ENCODE measurements around the gene SMTNL1. TPM values are rescaled to one million over a fixed set of nuclear protein-coding genes. Genes with fewer than 3 reads are reported as not detected.

Gene SMTNL1
- polyA plus RNA-seq, 4 donors, result 0.21 to 0.63 (median 0.38) TPM

GRCh38 chr11:57542582-57542981, 5.2 kb downstream of the SMTNL1 start:
- no peak for DNase-seq (ENCODE audit: low read depth in 4 of 4, low spot score in 3 of 4)

GRCh38 chr11:57543593-57543992, 6.2 kb downstream of the SMTNL1 start:
- DNase-seq (ENCODE audit: low read depth in 4 of 4, low spot score in 3 of 4), result no peak

- no peak for DNase-seq (ENCODE audit: low read depth in 4 of 4, low spot score in 3 of 4)
These were observed 7.2 kb downstream of the SMTNL1 start for GRCh38 chr11:57544566-57544965.

DNA sequence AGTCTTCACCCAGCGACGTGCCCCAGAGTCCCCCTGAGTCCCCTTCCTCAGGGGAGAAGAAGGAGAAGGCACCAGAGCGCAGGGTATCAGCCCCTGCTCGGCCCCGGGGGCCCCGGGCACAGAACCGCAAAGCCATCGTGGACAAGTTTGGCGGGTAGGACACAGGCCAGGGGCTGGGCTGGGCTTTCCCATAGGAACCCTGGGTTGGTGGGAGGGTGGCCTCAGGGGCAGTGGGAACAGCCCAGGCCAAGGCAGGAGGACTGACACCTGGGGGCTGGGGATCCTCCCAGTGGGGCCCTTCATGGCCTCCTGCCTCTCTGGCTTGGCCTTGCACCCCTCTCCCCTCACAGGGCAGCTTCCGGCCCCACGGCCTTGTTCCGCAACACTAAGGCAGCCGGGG, 8.5 kb downstream of the SMTNL1 start:
- DNase-seq (ENCODE audit: low read depth in 4 of 4, low spot score in 3 of 4), result no peak

- DNase-seq (ENCODE audit: low read depth in 4 of 4, low spot score in 3 of 4), result no peak
These were observed 9.1 kb downstream of the SMTNL1 start for GRCh38 chr11:57546451-57546850.

GRCh38 chr11:57546869-57547475, 9.6 kb downstream of the SMTNL1 start:
- DNase-seq (ENCODE audit: low read depth in 4 of 4, low spot score in 3 of 4), result no peak

DNA sequence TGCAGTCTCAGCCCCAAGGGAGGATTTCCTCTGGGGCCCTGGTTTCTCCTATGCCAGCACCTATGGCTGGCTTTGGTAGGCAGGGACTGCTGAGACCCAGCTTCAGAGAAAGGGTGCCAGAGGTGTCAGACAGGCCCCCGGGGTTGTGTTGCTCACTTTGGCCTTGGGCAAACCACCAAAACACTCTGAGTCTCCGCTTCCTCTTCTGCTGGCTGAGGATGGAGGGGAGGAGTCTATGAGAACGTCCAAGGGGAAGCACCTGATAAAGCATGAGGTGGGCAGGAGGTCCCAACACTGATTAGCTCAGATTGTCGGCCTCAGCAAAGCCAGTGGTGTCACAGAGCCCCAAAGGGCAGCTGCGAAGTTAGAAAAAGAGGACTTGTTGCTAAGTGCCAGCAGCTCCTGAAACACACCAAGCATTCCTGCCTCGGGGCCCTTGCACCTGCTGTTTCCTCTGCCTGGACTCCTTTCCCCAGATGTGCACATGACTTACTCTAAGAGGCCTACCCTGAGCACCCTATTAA, 10.5 kb downstream of the SMTNL1 start:
- no peak for DNase-seq (ENCODE audit: low read depth in 4 of 4, low spot score in 3 of 4)

DNA sequence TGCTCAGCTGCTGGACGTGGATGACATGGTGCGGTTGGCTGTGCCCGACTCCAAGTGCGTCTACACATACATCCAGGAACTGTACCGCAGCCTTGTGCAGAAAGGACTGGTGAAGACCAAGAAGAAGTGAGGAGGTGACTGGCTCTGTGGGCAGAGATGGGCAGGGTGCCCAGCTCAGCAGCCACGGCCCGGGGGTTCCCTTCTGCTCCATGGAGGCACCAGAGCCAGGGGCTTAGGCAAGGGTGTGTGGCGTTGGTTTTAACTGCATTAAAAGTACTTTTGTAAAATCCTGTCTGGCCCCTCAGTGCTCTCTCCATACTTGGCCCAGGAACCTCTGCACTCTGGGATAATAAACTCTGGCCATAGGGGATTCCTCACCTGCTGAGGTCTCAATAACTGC, 12.6 kb downstream of the SMTNL1 start:
- no peak for DNase-seq (ENCODE audit: low read depth in 4 of 4, low spot score in 3 of 4)

DNA sequence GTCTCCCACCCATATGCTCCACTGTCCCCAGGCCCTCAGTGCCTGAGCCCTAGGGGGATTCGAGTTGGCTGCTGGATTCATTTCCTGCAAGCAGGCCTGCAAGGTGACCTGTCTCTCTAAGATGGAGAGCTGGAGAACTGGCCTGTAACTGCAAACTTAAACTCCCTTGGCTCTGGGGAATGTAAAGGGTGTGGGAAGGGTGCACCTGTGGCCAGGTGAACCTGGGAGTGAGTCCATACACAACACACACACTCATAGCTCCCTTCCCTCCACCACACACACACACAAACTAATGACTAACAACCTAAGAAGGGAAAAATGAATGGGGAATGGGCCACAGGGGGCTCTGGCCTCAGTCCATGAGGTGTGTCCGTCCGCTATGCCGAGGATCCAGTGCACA, 14.5 kb downstream of the SMTNL1 start:
- no peak for DNase-seq (ENCODE audit: low read depth in 4 of 4, low spot score in 3 of 4)

GRCh38 chr11:57552479-57552878, 15.1 kb downstream of the SMTNL1 start:
- no peak for DNase-seq (ENCODE audit: low read depth in 4 of 4, low spot score in 3 of 4)

DNA sequence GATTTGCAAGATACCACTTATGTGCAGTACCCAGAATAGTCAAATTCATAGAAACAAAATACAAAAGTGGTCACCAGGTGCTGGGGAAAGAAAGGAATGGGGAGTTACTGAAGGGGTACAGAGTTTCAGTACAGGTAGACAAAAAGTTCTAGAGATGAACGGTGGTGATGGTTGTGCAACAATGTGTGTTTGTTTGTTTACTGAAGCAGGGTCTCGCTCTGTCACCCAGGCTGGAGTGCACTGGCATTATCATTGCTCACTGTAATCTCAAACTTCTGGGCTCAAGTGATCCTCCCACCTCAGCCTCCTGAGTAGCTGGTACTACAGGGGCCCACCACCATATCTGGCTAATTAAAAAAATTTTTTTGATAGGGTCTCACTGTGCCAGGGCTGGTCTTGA, 18.0 kb downstream of the SMTNL1 start:
- no peak for DNase-seq (ENCODE audit: low read depth in 4 of 4, low spot score in 3 of 4)

DNA sequence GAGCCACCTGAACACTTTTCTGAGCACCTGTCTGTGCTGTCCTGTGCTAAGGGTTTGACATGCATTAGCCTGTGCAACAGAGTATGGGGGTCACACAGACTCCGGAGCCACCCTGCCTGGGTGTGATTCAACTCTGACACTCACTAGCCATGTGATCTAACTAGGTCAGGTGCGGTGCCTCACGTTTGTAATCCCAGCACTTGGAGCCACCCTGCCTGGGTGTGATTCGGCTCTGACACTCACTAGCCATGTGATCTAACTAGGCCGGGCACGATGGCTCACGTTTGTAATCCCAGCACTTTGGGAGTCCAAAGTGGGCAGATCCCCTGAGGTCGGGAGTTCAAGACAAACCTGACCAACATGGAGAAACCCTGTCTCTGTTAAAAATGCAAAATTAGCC, 18.6 kb downstream of the SMTNL1 start:
- no peak for DNase-seq (ENCODE audit: low read depth in 4 of 4, low spot score in 3 of 4)

- DNase-seq (ENCODE audit: low read depth in 4 of 4, low spot score in 3 of 4), result no peak
These were observed 22.8 kb downstream of the SMTNL1 start for GRCh38 chr11:57560146-57560545.

- no peak for DNase-seq (ENCODE audit: low read depth in 4 of 4, low spot score in 3 of 4)
These were observed 25.2 kb downstream of the SMTNL1 start for GRCh38 chr11:57562596-57562995.

GRCh38 chr11:57566005-57566904, 28.9 kb downstream of the SMTNL1 start:
- DNase-seq (ENCODE audit: low read depth in 4 of 4, low spot score in 3 of 4), result peak in 1 of 4 donors; percentile 12

DNA sequence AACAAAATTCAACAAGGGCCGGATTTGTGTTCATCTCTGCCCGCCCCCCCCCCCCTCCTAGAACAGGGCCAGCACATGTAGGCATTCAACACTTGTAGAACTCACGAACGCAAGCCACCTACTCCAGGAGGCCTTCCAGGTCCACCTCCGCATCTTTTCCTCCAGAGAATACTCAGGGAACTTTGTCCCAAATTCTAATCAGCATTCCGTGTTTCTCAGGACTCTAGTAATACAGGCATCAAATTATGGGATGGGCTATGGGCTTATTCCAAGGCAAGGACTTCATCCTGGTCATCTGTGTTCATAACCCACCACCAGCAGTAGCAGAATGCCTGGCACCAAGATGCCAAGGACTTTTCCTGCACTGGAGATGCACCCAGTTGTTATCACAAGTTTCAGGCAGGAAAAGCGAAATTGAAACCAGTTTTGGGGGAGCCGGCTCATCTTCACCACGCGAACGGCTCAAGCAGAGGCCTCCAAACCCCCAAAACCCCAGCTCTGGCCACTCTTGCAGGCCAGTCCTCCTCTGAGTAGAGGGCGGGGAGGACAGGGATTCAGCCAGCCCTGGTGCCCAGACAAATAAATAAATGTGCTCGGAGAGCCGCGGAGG, 29.6 kb downstream of the SMTNL1 start:
- DNase-seq (ENCODE audit: low read depth in 4 of 4, low spot score in 3 of 4), result peak in 1 of 4 donors; percentile 16

- DNase-seq (ENCODE audit: low read depth in 4 of 4, low spot score in 3 of 4), result peak in 3 of 4 donors; percentile 25 to 66 (median 50)
These were observed 30.3 kb downstream of the SMTNL1 start, which contains the start of gene UBE2L6 for GRCh38 chr11:57567515-57568329. UBE2L6 (minus strand) TSS chr11:57567672; CDS start chr11:57567611, 61 bp downstream.

DNA sequence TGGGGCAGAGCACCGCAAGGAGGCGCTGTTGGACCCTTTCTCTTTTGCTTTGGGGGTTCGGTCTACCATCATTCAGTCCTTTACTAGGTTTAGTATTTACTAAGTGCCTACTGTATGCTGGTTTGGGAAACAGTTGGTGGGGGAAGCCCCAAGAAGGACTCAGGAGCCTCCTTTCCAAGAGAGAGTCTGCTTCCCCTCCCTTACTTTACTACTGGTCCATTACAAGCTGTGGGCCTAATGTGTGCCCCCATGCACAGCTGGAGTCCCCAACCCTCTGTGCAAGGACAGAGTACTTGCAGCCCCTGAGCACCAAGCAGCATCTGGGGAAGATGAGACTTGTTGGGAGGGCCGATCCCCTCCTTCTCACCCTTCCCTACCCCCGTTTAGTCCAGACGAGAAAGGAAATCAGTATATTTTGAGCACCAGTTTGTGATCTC, 31.0 kb downstream of the SMTNL1 start:
- DNase-seq (ENCODE audit: low read depth in 4 of 4, low spot score in 3 of 4), result peak in 3 of 4 donors; percentile 52 to 71 (median 64)

DNA sequence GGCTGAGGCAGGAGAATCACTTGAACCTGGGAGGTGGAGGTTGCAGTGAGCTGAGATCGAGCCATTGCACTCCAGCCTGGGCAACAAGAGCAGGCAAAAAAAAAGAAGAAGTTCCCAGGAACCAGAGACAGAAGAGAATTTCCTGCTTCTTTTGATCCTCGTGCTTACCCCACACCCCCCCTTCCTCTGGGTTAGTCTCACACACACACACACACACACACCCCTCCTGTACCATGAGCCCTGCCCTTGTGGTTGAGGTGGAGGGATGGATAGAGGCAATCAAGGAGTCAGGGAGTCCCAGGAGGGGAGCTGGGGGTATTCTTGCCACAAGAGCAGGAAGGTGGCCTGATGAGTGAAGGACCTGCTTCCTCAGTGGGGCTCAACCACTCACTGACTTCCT, 34.2 kb downstream of the SMTNL1 start:
- no peak for DNase-seq (ENCODE audit: low read depth in 4 of 4, low spot score in 3 of 4)

DNA sequence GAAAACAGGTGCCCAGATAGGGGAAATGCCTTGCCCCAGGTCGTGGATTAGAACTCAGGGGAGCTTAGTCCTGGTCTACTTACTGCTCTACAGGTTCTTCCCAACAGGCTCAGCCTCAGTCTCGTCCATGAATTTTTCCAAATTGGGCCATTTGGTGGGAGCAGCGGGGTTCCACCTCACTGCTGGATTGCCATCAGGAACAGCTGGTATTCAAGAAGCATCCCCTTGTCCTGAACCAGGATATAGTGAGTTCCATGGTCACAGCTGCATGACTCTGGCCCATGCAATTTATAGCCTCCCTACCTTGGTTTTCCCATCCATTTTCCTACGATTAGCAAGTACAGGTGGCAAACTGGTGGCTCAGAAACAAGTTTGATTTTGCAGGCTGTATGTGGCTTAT, 36.7 kb downstream of the SMTNL1 start:
- DNase-seq (ENCODE audit: low read depth in 4 of 4, low spot score in 3 of 4), result no peak
